Fibroblast of lung (primary cell): ENCODE measurements around the gene VMO1.

Experiments used
- CTCF ChIP-seq, 2 donors: IDR thresholded peaks in 1 of 2; conservative IDR thresholded peaks in 1 of 2; 1 replicate in 1 of 2; 2 replicates in 1 of 2; pipeline ENCODE4 v1.5.1; 2011 to 2012; ENCODE audit warnings: low read length in 2 of 2, control low read depth in 1 of 2, inconsistent platforms in 1 of 2, low read depth in 1 of 2, mild to moderate bottlenecking in 1 of 2
- EZH2 ChIP-seq: IDR thresholded peaks from 2 replicates; pipeline ENCODE4 v1.5.1; 2012; ENCODE audit warnings: low read length, control low read depth, mild to moderate bottlenecking; ENCODE audit errors: missing control alignments

GRCh38 chr17:4790705-4791088 lies 4.5 kb upstream of the VMO1 start:
- TF ChIP-seq CTCF (conservative IDR thresholded peaks at IDR 0.05 in 1 of 2, IDR thresholded peaks at IDR 0.05 in 1 of 2; ENCODE audit: low read depth in 1 of 2, low read length in 2 of 2): no peak
- no peak for TF ChIP-seq EZH2
